PC-9 (cell line): ENCODE measurements around the gene EXOC7. TPM values are rescaled to one million over a fixed set of nuclear protein-coding genes. Genes with fewer than 3 reads are reported as not detected.

Experiments used
- BruUV-seq: library from RNA; stranded (reverse); fragments of 400-500 nt; replicated peaks from 2 replicates; lab custom pipeline; 2021; lab: Mats Ljungman, UMichigan
- CTCF ChIA-PET: fragments of 300-600 bp; sonication (Branson Sonifier 250); formaldehyde crosslinking; loops from one replicate; lab custom pipeline; 2022; ENCODE audit warnings: antibody characterized with exemption; lab: Charles Lee
- POLR2A ChIA-PET: fragments of 300-600 bp; sonication (Branson Sonifier 250); formaldehyde crosslinking; loops from one replicate; lab custom pipeline; 2022; ENCODE audit warnings: antibody characterized with exemption; ENCODE audit not compliant: unreplicated experiment; lab: Charles Lee
- DNase-seq, 2 experiments: peaks; one replicate each; pipeline versions ENCODE4 v3.0.0 to v3.0.0-alpha.2; 2015 to 2022; ENCODE audit warnings: mixed read lengths in 1 of 2
- H2AFZ ChIP-seq: fragments of 200-600 bp; sonication (generic); 2 replicates; pipeline ENCODE4 v1.8.1; 2017; ENCODE audit warnings: antibody characterized with exemption
- H3F3A ChIP-seq: fragments of 200-600 bp; sonication (generic); 2 replicates; pipeline ENCODE4 v1.8.1; 2017; ENCODE audit warnings: antibody characterized with exemption, mild to moderate bottlenecking, low read depth; ENCODE audit not compliant: insufficient read depth
- H3K27ac ChIP-seq: fragments of 200-600 bp; sonication (generic); 2 replicates; pipeline ENCODE4 v1.6.1; 2016; ENCODE audit warnings: mixed run types
- H3K27me3 ChIP-seq: fragments of 200-600 bp; sonication (generic); 2 replicates; pipeline ENCODE4 v1.6.1; 2016; ENCODE audit warnings: low read depth, mixed run types; ENCODE audit not compliant: insufficient read depth
- H3K36me3 ChIP-seq: fragments of 200-600 bp; sonication (generic); 2 replicates; pipeline ENCODE4 v1.6.1; 2016; ENCODE audit warnings: low read depth, mixed run types
- H3K4me1 ChIP-seq: fragments of 200-600 bp; sonication (generic); replicated peaks from 2 replicates; pipeline ENCODE4 v1.6.1; 2016; ENCODE audit warnings: mixed run types; ENCODE audit not compliant: insufficient read depth
- H3K4me2 ChIP-seq: fragments of 200-600 bp; sonication (generic); 2 replicates; pipeline ENCODE4 v1.6.1; 2017; ENCODE audit warnings: mixed run types
- H3K4me3 ChIP-seq: fragments of 200-600 bp; sonication (generic); 2 replicates; pipeline ENCODE4 v1.6.1; 2016; ENCODE audit warnings: mixed run types
- H3K79me2 ChIP-seq: fragments of 200-600 bp; sonication (generic); 2 replicates; pipeline ENCODE4 v1.6.1; 2017; ENCODE audit warnings: low read depth, mixed run types
- H3K9me2 ChIP-seq: fragments of 200-600 bp; sonication (generic); 2 replicates; pipeline ENCODE4 v1.8.1; 2017; ENCODE audit warnings: mild to moderate bottlenecking; ENCODE audit not compliant: insufficient read depth
- H3K9me3 ChIP-seq: fragments of 200-600 bp; sonication (generic); 2 replicates; pipeline ENCODE4 v1.8.1; 2016; ENCODE audit warnings: low read depth; ENCODE audit not compliant: insufficient read depth
- H4K20me1 ChIP-seq: fragments of 200-600 bp; sonication (generic); 2 replicates; pipeline ENCODE4 v1.8.1; 2017; ENCODE audit not compliant: insufficient read depth
- EZH2 ChIP-seq: fragments of 200-600 bp; sonication (generic); IDR thresholded peaks from 2 replicates; pipeline ENCODE4 v1.8.0; 2017; ENCODE audit warnings: antibody characterized with exemption, low read depth
- intact Hi-C: fragments of 100-400 bp; cut with micrococcal nuclease; formaldehyde crosslinking; loops from one replicate; pipeline ENCODE4 v1.10.0; 2022; ENCODE audit not compliant: unreplicated experiment
- total RNA-seq: library from RNA; stranded (reverse); gene quantifications from 2 replicates; pipeline ENCODE4 v1.2.3, GENCODE V29; 2021
- TF ChIP-seq, protein P1 (sequence below): fragments of 200-600 bp; sonication (generic); conservative IDR thresholded peaks from 2 replicates; pipeline ENCODE4 v1.6.1; 2017; ENCODE audit warnings: mixed run types, antibody characterized with exemption, mild to moderate bottlenecking, moderate library complexity

Gene EXOC7
- total RNA-seq, 1 experiment from 2014 or later = 131 TPM

GRCh38 chr17:76036497-76037261 lies 66.9 kb downstream of the EXOC7 start:
- BruUV-seq = no TSS peak
- Histone ChIP-seq H3F3A (peaks cover 7% of the 10 kb centered on the region; the same call in 1 of the 2 replicates), H3K9me3 (no peaks in the 10 kb centered on the region), H4K20me1 (no peaks in the 10 kb centered on the region), H3K4me1 (no peaks in the 10 kb centered on the region), H3K27ac (no peak overlapping the region), H3K79me2 (no peaks in the 10 kb centered on the region), H3K27me3 (no peaks in the 10 kb centered on the region), H3K4me2 (no peak overlapping the region), H2AFZ (no peak overlapping the region), H3K4me3 (no peak overlapping the region), H3K9me2 (no peaks in the 10 kb centered on the region), H3K36me3 (peaks cover 7% of the 10 kb centered on the region; the same call in 1 of the 2 replicates)
- CTCF ChIA-PET = no interaction called here
- intact Hi-C loops = no loop called here
- TF ChIP-seq EZH2 = no peak
- TF ChIP-seq, protein P1, sequence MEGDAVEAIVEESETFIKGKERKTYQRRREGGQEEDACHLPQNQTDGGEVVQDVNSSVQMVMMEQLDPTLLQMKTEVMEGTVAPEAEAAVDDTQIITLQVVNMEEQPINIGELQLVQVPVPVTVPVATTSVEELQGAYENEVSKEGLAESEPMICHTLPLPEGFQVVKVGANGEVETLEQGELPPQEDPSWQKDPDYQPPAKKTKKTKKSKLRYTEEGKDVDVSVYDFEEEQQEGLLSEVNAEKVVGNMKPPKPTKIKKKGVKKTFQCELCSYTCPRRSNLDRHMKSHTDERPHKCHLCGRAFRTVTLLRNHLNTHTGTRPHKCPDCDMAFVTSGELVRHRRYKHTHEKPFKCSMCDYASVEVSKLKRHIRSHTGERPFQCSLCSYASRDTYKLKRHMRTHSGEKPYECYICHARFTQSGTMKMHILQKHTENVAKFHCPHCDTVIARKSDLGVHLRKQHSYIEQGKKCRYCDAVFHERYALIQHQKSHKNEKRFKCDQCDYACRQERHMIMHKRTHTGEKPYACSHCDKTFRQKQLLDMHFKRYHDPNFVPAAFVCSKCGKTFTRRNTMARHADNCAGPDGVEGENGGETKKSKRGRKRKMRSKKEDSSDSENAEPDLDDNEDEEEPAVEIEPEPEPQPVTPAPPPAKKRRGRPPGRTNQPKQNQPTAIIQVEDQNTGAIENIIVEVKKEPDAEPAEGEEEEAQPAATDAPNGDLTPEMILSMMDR = no peak
- no peak for DNase-seq
- POLR2A ChIA-PET = no interaction called here

DNA sequence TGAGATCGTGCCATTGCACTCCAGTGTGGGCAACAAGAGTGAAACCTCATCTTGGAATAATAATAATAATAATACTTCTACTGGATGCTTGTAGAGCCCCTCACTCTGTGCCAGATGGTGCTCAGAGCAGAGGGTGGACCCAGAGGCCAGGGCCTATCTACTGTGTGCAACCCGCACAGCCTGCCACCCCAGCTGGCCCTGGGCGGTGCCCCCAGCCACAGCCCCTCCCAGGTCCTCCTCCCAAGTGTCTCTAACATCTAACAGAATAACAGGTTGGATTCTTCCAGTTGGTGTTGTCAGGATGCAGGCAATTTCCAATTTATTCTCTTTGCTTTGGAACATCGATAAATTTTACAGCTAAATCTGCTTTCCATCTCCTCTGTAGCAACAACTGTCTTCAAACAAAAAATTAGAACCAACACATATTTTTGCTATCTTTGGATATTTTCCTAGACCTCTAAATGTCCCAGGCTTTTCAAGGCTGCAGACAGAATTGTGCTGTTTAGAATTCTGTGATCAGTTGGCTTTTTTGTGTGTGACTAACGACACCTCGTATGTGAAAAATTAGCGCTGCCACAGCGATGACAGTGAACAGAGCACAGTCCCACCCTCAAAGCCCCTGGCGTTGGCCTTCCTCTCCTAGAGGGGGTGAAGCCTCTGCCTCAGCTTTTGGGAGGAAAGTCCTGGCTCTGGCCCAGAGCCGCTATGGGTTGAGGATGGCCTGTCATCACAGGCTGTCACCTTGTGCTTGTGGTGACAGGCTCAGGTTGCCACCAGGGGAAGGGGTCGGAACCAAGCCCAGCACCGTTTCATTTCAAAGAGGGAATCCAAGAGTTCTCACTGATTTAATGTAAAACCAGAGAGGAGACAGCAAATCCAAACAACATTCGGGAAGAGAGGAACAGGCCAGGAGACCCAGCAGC lies 68.9 kb downstream of the EXOC7 start:
- H4K20me1 ChIP-seq = no peaks in the 10 kb centered on the region
- no peaks in the 10 kb centered on the region for H3K79me2 ChIP-seq
- H3K9me2 ChIP-seq = no peaks in the 10 kb centered on the region
- H3K4me1 ChIP-seq = peaks cover 4% of the 10 kb centered on the region
- peaks cover 10% of the 10 kb centered on the region; the same call in 1 of the 2 replicates for H3F3A ChIP-seq
- no peak overlapping the region for H3K4me3 ChIP-seq
- no peak overlapping the region for H3K27ac ChIP-seq
- no peaks in the 10 kb centered on the region for H3K27me3 ChIP-seq
- TF ChIP-seq EZH2 = no peak
- TF ChIP-seq, protein P1 = no peak
- no peaks in the 10 kb centered on the region for H3K9me3 ChIP-seq
- ChIA-PET CTCF (no interaction called here), POLR2A (no interaction called here)
- no peak for DNase-seq
- H3K36me3 ChIP-seq = peaks cover 7% of the 10 kb centered on the region; the same call in 1 of the 2 replicates
- BruUV-seq = no TSS peak
- no peak overlapping the region for H3K4me2 ChIP-seq
- H2AFZ ChIP-seq = no peak overlapping the region
- intact Hi-C loops = no loop called here

GRCh38 chr17:76033139-76033538 lies 70.4 kb downstream of the EXOC7 start:
- no peaks in the 10 kb centered on the region for H3K27me3 ChIP-seq
- intact Hi-C loops = no loop called here
- H3K4me2 ChIP-seq = no peak overlapping the region
- H4K20me1 ChIP-seq = no peaks in the 10 kb centered on the region
- H3F3A ChIP-seq = peaks cover 10% of the 10 kb centered on the region; the same call in 1 of the 2 replicates
- H3K79me2 ChIP-seq = no peaks in the 10 kb centered on the region
- H3K4me3 ChIP-seq = no peak overlapping the region
- no peak overlapping the region for H2AFZ ChIP-seq
- BruUV-seq = no TSS peak
- peaks cover 13% of the 10 kb centered on the region for H3K4me1 ChIP-seq
- POLR2A ChIA-PET = no interaction called here
- H3K9me2 ChIP-seq = no peaks in the 10 kb centered on the region
- no peak overlapping the region for H3K27ac ChIP-seq
- H3K9me3 ChIP-seq = no peaks in the 10 kb centered on the region
- CTCF ChIA-PET = no interaction called here
- DNase-seq = no peak
- no peaks in the 10 kb centered on the region for H3K36me3 ChIP-seq
- no peak for TF ChIP-seq EZH2
- TF ChIP-seq, protein P1 = no peak
